Activated naive CD4-positive, alpha-beta T cell treated with anti-CD3 and anti-CD28 coated beads, Interleukin-2, amount 50 U/mL, for 16 hours (primary cell): ENCODE measurements around the gene DCUN1D3.
A peak's percentile ranks its signal among the peaks of the same experiment; 100 is the strongest.
"Not testable (repeated sequence)": the region's sequence is repeated elsewhere in the genome, so short reads cannot be mapped to it uniquely, and the experiment has no call there.

Experiments used
- DNase-seq: peaks from one replicate; pipeline ENCODE4 v3.0.0-alpha.2; 2020

DCUN1D3 gene, protein sequence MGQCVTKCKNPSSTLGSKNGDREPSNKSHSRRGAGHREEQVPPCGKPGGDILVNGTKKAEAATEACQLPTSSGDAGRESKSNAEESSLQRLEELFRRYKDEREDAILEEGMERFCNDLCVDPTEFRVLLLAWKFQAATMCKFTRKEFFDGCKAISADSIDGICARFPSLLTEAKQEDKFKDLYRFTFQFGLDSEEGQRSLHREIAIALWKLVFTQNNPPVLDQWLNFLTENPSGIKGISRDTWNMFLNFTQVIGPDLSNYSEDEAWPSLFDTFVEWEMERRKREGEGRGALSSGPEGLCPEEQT

DNA sequence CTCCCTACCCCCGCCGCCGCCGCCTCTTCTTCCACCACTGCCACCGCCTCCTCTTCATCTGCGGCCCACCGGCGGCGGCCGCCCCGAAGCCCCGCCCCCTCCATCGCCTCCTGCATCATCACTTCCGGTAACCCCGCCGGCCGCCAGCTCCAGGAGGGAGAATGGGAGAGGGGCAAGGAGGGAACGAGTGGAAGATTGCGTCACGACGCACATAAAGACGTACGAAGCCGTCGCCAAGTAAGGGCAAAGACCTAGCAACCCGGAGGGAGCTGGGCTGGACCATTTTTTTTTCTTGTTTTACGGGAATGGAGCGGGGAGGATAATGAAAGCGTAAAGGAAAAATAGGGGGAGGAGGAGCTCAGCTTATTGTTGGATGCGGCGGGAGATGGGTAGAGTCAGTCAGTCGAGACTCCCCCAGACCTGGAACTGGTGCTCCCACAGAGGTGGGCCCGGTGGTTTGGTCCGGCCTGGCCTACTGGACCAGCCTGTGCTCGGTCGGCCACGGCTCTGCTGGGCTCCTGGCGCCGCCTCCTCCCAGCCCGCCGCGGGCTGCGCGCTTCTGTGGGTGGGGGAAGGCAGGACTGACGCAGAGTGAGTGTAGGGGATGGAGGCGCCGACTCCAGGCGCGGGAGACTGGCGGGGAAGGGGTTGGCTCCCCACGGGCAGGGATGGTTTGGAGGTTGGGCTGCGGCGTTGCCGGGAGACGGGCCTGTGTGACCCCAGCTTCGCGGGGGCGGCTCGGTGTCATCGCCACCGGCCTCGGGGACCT is at the start of gene DCUN1D3, which contains the start of gene LYRM1:
DCUN1D3 (minus strand) TSS at position 60 of the 769 bp plus-strand sequence. CDS start 37,820 bp downstream, outside the sequence.
LYRM1 (plus strand) TSS at position 473 of the 769 bp plus-strand sequence. CDS start 14,785 bp downstream, outside the sequence.
- DNase-seq = peak; percentile 86

DNA sequence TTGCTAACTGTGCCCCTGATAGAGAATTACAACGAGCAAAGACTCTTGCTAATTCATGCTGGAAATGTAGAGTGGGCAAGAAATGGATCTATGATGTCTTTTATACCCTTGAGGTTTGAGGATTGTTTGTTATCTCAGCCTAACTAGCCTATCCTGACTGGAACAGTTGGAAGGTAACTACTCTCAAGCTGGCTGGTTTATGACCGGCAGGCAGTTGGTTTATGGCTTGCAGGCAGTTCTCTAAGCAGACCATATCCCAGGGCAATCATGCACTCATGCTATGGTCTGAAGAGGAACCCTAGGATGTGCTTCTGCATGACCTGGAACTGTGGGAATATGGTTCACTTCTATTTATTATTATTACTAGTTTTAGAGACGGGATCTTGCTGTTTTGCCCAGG is 49.5 kb upstream of the DCUN1D3 start:
- DNase-seq = no peak

- DNase-seq = no peak
Measured at GRCh38 chr16:20948444-20948843, 48.3 kb upstream of the DCUN1D3 start.

GRCh38 chr16:20946015-20946629 is 46.0 kb upstream of the DCUN1D3 start:
- no peak for DNase-seq

GRCh38 chr16:20945575-20945875 is 45.4 kb upstream of the DCUN1D3 start:
- DNase-seq = not testable (repeated sequence)

- DNase-seq = peak; percentile 14
Measured at GRCh38 chr16:20944861-20945574, 44.9 kb upstream of the DCUN1D3 start.

- no peak for DNase-seq
Measured at GRCh38 chr16:20942256-20942655, 42.1 kb upstream of the DCUN1D3 start.

DNA sequence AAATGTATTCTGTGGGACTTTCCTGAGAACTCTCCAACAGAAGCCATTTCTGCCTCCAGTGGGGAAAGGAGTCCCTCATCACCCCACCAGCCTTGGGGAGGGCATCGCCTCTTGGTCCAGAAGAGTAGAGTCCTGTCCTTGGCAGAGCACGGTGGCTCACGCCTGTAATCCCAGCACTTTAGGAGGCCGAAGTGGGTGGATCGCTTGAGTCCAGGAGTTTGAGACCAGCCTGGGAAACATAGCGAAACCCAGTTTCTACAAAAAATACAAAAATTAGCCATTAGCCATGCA is 41.4 kb upstream of the DCUN1D3 start:
- no peak for DNase-seq

- DNase-seq = no peak
Measured at GRCh38 chr16:20940871-20941635, 40.9 kb upstream of the DCUN1D3 start.

GRCh38 chr16:20939611-20940010 is 39.5 kb upstream of the DCUN1D3 start:
- no peak for DNase-seq

DNA sequence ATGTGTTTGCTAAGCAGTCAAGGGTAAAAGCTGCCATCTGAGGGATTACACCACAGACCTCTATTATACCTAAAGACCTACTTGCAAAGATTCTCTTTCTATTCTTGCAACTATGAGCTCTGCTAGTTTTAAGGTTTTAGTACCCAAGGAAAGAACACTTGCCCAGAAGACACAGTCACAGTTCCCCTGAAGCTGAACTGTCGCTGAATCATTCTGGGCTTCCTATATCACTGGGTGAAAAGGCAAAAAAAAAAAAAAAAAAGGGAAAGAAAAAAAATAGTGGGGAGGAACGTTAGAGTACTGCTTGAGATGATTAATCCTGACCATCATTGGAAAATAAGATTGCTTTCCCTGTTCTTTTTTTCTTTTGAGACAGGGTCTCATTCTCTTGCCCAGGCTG is 38.3 kb upstream of the DCUN1D3 start:
- no peak for DNase-seq

DNA sequence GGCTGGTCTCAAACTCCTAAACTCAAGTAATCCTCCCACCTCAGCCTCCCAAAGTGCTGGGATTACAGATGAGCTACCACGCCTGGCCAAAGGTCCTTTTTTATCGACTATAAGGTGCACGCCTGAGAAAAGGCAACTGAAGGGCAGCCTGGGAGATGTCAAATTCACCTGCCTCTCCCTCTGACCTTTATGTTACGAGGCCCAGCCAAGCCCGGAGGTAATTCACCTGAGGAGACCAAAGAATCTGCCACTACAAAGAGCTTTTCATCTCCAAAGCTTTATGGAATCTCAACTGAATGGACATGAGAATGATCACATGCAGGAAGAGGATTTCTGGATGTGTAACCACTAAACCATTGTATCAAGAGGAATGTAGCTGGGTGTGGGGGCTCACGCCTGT is 37.6 kb upstream of the DCUN1D3 start:
- DNase-seq = no peak

- DNase-seq = no peak
Measured at GRCh38 chr16:20933589-20933988, 33.4 kb upstream of the DCUN1D3 start.

DNA sequence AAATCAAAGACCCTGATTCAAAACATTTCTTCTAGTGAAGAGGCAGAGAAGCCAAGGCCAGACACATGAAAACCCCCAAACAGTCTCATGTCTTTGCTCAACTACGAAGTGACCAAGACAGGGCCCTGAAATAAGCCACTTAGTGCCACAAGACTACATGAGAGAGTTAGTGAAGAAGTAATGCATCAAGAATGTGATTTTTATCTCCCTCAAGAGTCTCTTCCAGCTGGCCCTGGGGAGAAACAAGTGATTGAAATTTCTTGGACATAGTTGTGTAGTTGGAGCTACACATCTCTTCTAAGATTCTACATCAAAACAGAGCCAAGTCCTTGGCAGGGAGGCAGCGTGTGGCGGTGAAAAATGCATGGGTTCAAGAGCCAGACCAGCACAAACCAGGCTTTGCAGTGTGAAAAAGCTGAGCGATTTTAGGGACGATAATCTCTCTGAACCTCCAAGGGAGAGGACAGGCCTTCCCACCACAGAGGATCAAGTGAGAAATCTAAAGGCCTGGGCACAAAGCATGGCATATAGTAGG is 31.0 kb upstream of the DCUN1D3 start:
- no peak for DNase-seq

- no peak for DNase-seq
Measured at GRCh38 chr16:20930365-20930690, 30.2 kb upstream of the DCUN1D3 start.

GRCh38 chr16:20929676-20930364 is 29.7 kb upstream of the DCUN1D3 start:
- not testable (repeated sequence) for DNase-seq

GRCh38 chr16:20928774-20929411 is 28.7 kb upstream of the DCUN1D3 start:
- no peak for DNase-seq

DNA sequence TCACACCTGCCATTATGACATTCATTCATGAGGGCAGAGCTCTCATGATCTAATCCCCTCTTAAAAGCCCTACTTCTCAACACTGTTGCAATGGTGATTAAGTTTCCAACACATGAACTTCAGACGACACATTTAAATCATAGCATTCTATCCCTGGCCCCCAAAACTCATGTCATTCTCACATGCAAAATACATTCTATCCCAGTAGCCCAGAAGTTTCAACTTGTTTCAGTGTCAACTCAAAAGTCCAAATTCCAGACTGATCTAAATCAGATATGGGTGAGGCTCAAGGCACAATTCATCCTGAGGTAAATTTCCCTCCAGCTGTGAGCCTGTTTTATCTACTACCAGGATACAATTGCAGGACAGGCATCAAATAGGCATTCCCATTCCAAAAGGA is 25.6 kb upstream of the DCUN1D3 start:
- no peak for DNase-seq

DNA sequence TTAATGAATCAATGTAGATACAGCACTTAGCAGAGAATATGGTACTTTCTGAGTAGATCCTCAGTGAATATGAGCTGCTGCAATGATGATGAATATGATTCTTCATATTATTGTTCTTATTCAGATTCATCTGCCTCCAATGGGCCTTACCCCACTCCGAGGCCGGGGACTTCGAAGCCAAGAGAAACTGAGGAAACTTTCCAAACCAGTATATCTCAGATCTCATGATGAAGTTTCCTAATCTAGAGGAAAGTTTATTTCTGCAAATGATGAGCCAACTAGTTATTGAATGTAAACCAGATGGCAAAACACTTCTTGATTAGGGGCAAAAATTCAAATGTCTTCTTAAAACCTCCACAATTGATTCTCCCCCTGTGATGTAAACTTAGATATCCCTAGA is 23.7 kb upstream of the DCUN1D3 start:
- DNase-seq = no peak

- no peak for DNase-seq
Measured at GRCh38 chr16:20920799-20921198, 20.6 kb upstream of the DCUN1D3 start.

DNA sequence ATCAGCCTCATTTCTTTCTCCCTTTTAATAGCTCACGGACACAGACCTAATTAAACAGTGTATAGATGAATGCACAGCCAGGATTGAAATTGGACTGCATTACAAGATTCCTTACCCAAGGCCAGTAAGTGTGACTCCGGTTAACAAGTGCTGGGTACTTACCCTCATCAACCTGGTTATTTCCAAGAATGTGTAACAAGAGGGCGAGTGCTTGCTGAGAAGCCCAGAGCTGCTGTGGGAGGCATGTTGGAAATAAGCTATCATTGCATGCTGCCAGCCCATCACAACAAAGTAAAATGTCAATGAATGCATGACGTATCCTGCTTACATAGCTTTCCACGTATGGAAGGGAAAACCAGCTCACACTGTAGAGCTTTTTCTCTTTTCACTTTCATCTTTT is 19.9 kb upstream of the DCUN1D3 start:
- DNase-seq = no peak
